ENCODE measurements around the gene TRMT44. TPM values are rescaled to one million over a fixed set of nuclear protein-coding genes. Genes with fewer than 3 reads are reported as not detected.

The TRMT44 gene, protein sequence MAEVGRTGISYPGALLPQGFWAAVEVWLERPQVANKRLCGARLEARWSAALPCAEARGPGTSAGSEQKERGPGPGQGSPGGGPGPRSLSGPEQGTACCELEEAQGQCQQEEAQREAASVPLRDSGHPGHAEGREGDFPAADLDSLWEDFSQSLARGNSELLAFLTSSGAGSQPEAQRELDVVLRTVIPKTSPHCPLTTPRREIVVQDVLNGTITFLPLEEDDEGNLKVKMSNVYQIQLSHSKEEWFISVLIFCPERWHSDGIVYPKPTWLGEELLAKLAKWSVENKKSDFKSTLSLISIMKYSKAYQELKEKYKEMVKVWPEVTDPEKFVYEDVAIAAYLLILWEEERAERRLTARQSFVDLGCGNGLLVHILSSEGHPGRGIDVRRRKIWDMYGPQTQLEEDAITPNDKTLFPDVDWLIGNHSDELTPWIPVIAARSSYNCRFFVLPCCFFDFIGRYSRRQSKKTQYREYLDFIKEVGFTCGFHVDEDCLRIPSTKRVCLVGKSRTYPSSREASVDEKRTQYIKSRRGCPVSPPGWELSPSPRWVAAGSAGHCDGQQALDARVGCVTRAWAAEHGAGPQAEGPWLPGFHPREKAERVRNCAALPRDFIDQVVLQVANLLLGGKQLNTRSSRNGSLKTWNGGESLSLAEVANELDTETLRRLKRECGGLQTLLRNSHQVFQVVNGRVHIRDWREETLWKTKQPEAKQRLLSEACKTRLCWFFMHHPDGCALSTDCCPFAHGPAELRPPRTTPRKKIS
- 4.9 to 7.0 TPM (median 6.9 TPM) in 5 replicates for total RNA-seq (2022; extraction: Qiagen RNA extraction)

DNA sequence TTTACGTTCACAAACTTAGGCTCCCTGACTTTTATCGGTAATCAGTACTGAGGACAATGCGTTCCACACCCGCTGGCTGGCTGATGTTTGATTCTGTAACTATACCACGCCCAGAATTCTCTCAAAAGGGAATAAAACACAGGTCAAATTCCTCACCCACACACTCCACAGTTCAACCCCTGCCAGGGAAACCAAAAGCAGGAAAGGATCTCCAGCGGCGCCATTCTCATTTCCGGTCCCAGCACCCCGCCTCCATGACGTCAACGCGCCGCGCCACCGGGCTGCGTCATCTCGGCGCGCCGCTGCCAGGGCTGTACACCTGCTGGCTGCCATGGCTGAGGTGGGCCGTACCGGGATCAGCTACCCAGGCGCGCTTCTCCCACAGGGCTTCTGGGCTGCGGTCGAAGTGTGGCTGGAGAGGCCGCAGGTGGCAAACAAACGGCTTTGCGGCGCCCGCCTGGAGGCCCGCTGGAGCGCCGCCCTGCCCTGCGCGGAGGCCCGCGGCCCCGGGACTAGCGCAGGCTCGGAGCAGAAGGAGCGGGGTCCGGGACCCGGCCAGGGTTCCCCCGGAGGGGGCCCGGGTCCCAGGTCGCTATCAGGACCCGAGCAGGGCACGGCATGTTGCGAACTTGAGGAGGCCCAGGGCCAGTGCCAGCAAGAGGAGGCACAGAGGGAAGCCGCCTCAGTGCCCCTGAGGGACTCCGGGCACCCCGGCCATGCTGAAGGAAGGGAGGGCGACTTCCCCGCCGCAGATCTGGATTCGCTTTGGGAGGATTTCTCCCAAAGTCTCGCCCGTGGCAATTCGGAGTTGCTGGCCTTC lies at the start of gene TRMT44, which contains the start of gene ACOX3:
Gene TRMT44 (plus strand): TSS at position 286 of the 820 bp plus-strand sequence. CDS start 46 bp downstream, at position 332.
Gene ACOX3 (minus strand): TSS at position 232 of the 820 bp plus-strand sequence. CDS start 24,202 bp downstream, outside the sequence.

Other genes starting within 250 kb of the TRMT44 start
- 8.7 to 12.9 TPM (median 11.6 TPM) in 5 replicates for gene SH3TC1, start 241.5 kb upstream of the TRMT44 start, total RNA-seq (2022; extraction: Qiagen RNA extraction)
- 13.8 to 21.4 TPM (median 19.6 TPM) in 5 replicates for gene HTRA3, start 171.0 kb upstream of the TRMT44 start, total RNA-seq (2022; extraction: Qiagen RNA extraction)
- 7.6 to 10.2 TPM (median 9.4 TPM) in 5 replicates for gene ACOX3, start 54 bp upstream of the TRMT44 start, total RNA-seq (2022; extraction: Qiagen RNA extraction)
- gene GPR78, start 139.6 kb downstream of the TRMT44 start, total RNA-seq (2022; extraction: Qiagen RNA extraction): 0.04 to 0.17 TPM (median 0.05 TPM) in 3 of 5 replicates, not detected in the others
- 0.20 to 0.35 TPM (median 0.24 TPM) in 5 replicates for gene CPZ, start 152.0 kb downstream of the TRMT44 start, total RNA-seq (2022; extraction: Qiagen RNA extraction)

Measured in A549 treated with CORT108297 at 1 μM for 4 hours (cell line).